ENCODE results near the gene OXNAD1.
A peak's percentile ranks its signal among the peaks of the same experiment; 100 is the strongest.

Gene OXNAD1

GRCh38 chr3:16318176-16318575, 53.2 kb downstream of the OXNAD1 start:
- TF ChIP-seq TCF12 (IDR thresholded peaks at IDR 0.05; ENCODE audit: low read depth) (no peak), ZBTB7A (IDR thresholded peaks at IDR 0.05; ENCODE audit: low read depth) (no peak), MAX (IDR thresholded peaks at IDR 0.05) (no peak), CEBPB (IDR thresholded peaks at IDR 0.05) (no peak), NFIC (IDR thresholded peaks at IDR 0.05) (no peak), RAD21 (IDR thresholded peaks at IDR 0.05; ENCODE audit: low read depth) (no peak), EP300 (IDR thresholded peaks at IDR 0.05; ENCODE audit: borderline replicate concordance) (no peak), EGR1 (IDR thresholded peaks at IDR 0.05) (no peak), CREB1 (IDR thresholded peaks at IDR 0.05; ENCODE audit: low read depth) (no peak), TEAD4 (IDR thresholded peaks at IDR 0.05) (no peak), YY1 (IDR thresholded peaks at IDR 0.05; ENCODE audit: low read depth) (no peak), TAF1 (IDR thresholded peaks at IDR 0.05; ENCODE audit: low read depth) (no peak), FOXM1 (IDR thresholded peaks at IDR 0.05; ENCODE audit: borderline replicate concordance, low read depth) (no peak), REST (IDR thresholded peaks at IDR 0.05; ENCODE audit: low read depth) (no peak)
- TF ChIP-seq, protein P1, sequence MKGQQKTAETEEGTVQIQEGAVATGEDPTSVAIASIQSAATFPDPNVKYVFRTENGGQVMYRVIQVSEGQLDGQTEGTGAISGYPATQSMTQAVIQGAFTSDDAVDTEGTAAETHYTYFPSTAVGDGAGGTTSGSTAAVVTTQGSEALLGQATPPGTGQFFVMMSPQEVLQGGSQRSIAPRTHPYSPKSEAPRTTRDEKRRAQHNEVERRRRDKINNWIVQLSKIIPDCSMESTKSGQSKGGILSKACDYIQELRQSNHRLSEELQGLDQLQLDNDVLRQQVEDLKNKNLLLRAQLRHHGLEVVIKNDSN (IDR thresholded peaks at IDR 0.05): no peak

GRCh38 chr3:16319307-16319706, 54.3 kb downstream of the OXNAD1 start:
- TF ChIP-seq RAD21 (IDR thresholded peaks at IDR 0.05; ENCODE audit: low read depth) (peak; percentile 25; the same call in 1 of the 2 replicates), REST (IDR thresholded peaks at IDR 0.05; ENCODE audit: low read depth) (no peak), FOXM1 (IDR thresholded peaks at IDR 0.05; ENCODE audit: borderline replicate concordance, low read depth) (no peak), NFIC (IDR thresholded peaks at IDR 0.05) (no peak)

- TF ChIP-seq, protein P1 (IDR thresholded peaks at IDR 0.05): no peak
- TF ChIP-seq ZBTB7A (IDR thresholded peaks at IDR 0.05; ENCODE audit: low read depth): no peak
Measured at GRCh38 chr3:16319723-16320122, 54.7 kb downstream of the OXNAD1 start.

- TF ChIP-seq EP300 (IDR thresholded peaks at IDR 0.05; ENCODE audit: borderline replicate concordance): no peak
- TF ChIP-seq REST (IDR thresholded peaks at IDR 0.05; ENCODE audit: low read depth): no peak
- no peak for TF ChIP-seq TEAD4 (IDR thresholded peaks at IDR 0.05)
- no peak for TF ChIP-seq FOXM1 (IDR thresholded peaks at IDR 0.05; ENCODE audit: borderline replicate concordance, low read depth)
- TF ChIP-seq, protein P1 (IDR thresholded peaks at IDR 0.05): no peak
- TF ChIP-seq CEBPB (IDR thresholded peaks at IDR 0.05): no peak
- TF ChIP-seq YY1 (IDR thresholded peaks at IDR 0.05; ENCODE audit: low read depth): no peak
- TF ChIP-seq CREB1 (IDR thresholded peaks at IDR 0.05; ENCODE audit: low read depth): no peak
- no peak for TF ChIP-seq TCF12 (IDR thresholded peaks at IDR 0.05; ENCODE audit: low read depth)
- no peak for TF ChIP-seq MAX (IDR thresholded peaks at IDR 0.05)
- TF ChIP-seq ZBTB7A (IDR thresholded peaks at IDR 0.05; ENCODE audit: low read depth): no peak
- no peak for TF ChIP-seq RAD21 (IDR thresholded peaks at IDR 0.05; ENCODE audit: low read depth)
- no peak for TF ChIP-seq TAF1 (IDR thresholded peaks at IDR 0.05; ENCODE audit: low read depth)
- TF ChIP-seq EGR1 (IDR thresholded peaks at IDR 0.05): no peak
- no peak for TF ChIP-seq NFIC (IDR thresholded peaks at IDR 0.05)
Measured at GRCh38 chr3:16320711-16321110, 55.7 kb downstream of the OXNAD1 start.

Measured in Ishikawa (cell line).